ENCODE results near the gene MKRN2OS. TPM values are rescaled to one million over a fixed set of nuclear protein-coding genes. Genes with fewer than 3 reads are reported as not detected.

The MKRN2OS gene, protein sequence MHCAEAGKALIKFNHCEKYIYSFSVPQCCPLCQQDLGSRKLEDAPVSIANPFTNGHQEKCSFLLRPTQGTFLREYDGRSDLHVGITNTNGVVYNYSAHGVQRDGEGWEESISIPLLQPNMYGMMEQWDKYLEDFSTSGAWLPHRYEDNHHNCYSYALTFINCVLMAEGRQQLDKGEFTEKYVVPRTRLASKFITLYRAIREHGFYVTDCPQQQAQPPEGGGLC
- 1 to 10 TPM in 2 of 6 donors, under 1 TPM in 2, not detected in 2; 0.47 to 1.8 (median 1.00) TPM for total RNA-seq

GRCh38 chr3:12545473-12545791 is at the start of gene MKRN2OS:
TSS of gene MKRN2OS (minus strand) at chr3:12545499. CDS start at chr3:12545464, 35 bp downstream.
- TF ChIP-seq, protein P1, sequence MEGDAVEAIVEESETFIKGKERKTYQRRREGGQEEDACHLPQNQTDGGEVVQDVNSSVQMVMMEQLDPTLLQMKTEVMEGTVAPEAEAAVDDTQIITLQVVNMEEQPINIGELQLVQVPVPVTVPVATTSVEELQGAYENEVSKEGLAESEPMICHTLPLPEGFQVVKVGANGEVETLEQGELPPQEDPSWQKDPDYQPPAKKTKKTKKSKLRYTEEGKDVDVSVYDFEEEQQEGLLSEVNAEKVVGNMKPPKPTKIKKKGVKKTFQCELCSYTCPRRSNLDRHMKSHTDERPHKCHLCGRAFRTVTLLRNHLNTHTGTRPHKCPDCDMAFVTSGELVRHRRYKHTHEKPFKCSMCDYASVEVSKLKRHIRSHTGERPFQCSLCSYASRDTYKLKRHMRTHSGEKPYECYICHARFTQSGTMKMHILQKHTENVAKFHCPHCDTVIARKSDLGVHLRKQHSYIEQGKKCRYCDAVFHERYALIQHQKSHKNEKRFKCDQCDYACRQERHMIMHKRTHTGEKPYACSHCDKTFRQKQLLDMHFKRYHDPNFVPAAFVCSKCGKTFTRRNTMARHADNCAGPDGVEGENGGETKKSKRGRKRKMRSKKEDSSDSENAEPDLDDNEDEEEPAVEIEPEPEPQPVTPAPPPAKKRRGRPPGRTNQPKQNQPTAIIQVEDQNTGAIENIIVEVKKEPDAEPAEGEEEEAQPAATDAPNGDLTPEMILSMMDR (IDR thresholded peaks at IDR 0.05), result no peak
- TF ChIP-seq POLR2A (IDR thresholded peaks at IDR 0.05) (peak in 1 of 4 donors; percentile 14), POLR2AphosphoS5 (IDR thresholded peaks at IDR 0.05) (no peak)
- peak in 1 of 2 donors; percentile 75 for ATAC-seq (ENCODE audit: low FRiP score in 2 of 2)
- 54 to 62% methylated on average over 4 of the region's 4 CpGs for WGBS, 2 donors
- H3K27ac ChIP-seq, result no peak within 1 kb of the TSS
- no peaks in the 10 kb centered on the region for H3K9me3 ChIP-seq
- peak within 1 kb of the TSS in 1 of 4 donors; percentile 4 for H3K4me3 ChIP-seq
- no peaks in the 10 kb centered on the region for H3K36me3 ChIP-seq
- no peaks in the 10 kb centered on the region for H3K27me3 ChIP-seq
- no peak for DNase-seq
- H3K4me1 ChIP-seq, result no peaks in the 10 kb centered on the region

DNA sequence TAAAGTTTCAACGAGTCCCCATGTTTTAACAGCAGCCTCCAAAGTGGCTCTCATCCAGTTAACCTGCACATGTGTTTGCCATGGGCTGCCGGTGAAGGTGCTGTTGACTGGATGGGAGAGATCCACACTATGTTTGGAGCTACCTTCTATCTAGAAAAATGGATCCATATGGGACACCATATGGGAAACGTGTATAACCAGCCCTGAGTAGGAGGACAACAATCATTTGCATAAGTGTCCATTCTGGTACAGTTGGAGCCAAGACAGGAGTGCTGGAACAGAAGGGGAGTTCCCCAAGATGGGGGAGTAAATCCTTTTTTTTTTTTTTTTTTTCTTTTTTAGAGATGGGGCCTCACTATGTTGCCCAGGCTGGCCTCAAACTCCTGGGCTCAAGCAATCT is 48.2 kb upstream of the MKRN2OS start:
- ATAC-seq (ENCODE audit: low FRiP score in 2 of 2), result no peak
- DNase-seq, result no peak
- no peak overlapping the region for H3K27ac ChIP-seq
- no peaks in the 10 kb centered on the region for H3K4me1 ChIP-seq
- peaks cover 17 to 100% (median 53%) of the 10 kb centered on the region in 4 donors for H3K36me3 ChIP-seq
- no peaks in the 10 kb centered on the region for H3K9me3 ChIP-seq
- no peaks in the 10 kb centered on the region for H3K27me3 ChIP-seq
- TF ChIP-seq EP300 (IDR thresholded peaks at IDR 0.05) (no peak), POLR2A (IDR thresholded peaks at IDR 0.05) (no peak), POLR2AphosphoS5 (IDR thresholded peaks at IDR 0.05) (no peak)
- TF ChIP-seq, protein P1 (IDR thresholded peaks at IDR 0.05), result no peak
- WGBS, 2 donors, result 90% methylated on average over 3 of the region's 3 CpGs
- no peak overlapping the region for H3K4me3 ChIP-seq

DNA sequence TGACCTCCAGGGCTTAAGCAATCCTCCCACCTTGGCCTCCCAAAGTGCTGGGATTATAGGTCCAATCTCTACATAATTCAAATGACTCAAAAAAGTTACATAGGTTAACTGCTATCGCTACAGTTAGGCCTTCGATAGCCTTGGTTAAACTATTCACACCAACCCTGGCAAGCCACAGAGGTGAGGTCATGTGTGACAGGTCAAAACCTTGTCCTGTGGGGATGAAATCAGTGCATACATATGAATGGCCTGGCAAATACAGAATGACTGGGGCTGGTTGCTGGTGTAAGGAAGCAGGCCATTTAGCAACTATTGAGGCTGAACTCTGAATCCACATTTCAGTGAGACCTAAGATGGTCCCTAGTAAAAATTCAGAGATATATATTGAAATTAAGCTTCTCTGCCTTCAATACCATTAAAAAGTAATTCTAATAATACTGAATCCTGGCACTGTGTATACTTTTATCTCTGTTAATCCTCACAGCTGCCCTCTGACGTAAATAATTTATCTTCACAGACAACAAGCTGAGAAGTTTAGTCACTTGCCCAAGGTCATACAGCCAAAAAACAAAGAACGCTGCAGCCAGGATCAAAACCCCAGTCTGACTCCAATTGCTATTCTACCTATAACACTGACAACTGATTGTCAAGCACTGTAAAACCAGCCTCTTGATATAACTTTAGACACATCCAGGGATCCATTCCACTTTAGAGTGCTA is 46.9 kb upstream of the MKRN2OS start:
- peaks cover 13 to 100% (median 46%) of the 10 kb centered on the region in 4 donors for H3K36me3 ChIP-seq
- H3K9me3 ChIP-seq, result no peaks in the 10 kb centered on the region
- no peak for ATAC-seq (ENCODE audit: low FRiP score in 2 of 2)
- no peaks in the 10 kb centered on the region for H3K27me3 ChIP-seq
- no peak overlapping the region for H3K27ac ChIP-seq
- no peak for DNase-seq
- H3K4me1 ChIP-seq, result no peaks in the 10 kb centered on the region
- 94% methylated on average over 2 to 4 of the region's 4 CpGs for WGBS, 2 donors
- H3K4me3 ChIP-seq, result no peak overlapping the region
- no peak for TF ChIP-seq POLR2AphosphoS5 (IDR thresholded peaks at IDR 0.05)
- TF ChIP-seq, protein P1 (IDR thresholded peaks at IDR 0.05), result no peak
- no peak for TF ChIP-seq POLR2A (IDR thresholded peaks at IDR 0.05)
- TF ChIP-seq EP300 (IDR thresholded peaks at IDR 0.05), result no peak

GRCh38 chr3:12591456-12591855 is 46.2 kb upstream of the MKRN2OS start:
- Histone ChIP-seq H3K4me3 (no peak overlapping the region), H3K27ac (no peak overlapping the region), H3K36me3 (peaks cover 13 to 100% (median 43%) of the 10 kb centered on the region in 4 donors), H3K9me3 (no peaks in the 10 kb centered on the region), H3K27me3 (no peaks in the 10 kb centered on the region), H3K4me1 (no peaks in the 10 kb centered on the region)
- ATAC-seq (ENCODE audit: low FRiP score in 2 of 2) (no peak), DNase-seq (no peak)
- 94% methylated on average over 4 to 6 of the region's 6 CpGs for WGBS, 2 donors
- TF ChIP-seq POLR2A (IDR thresholded peaks at IDR 0.05), result no peak
- TF ChIP-seq POLR2AphosphoS5 (IDR thresholded peaks at IDR 0.05), result no peak
- TF ChIP-seq, protein P1 (IDR thresholded peaks at IDR 0.05), result no peak
- TF ChIP-seq EP300 (IDR thresholded peaks at IDR 0.05), result no peak

Measured in upper lobe of left lung (tissue), 6 donors.